A549 (cell line): Measurements from ENCODE around the gene OR52A5. TPM values are rescaled to one million over a fixed set of nuclear protein-coding genes. Genes with fewer than 3 reads are reported as not detected.

Experiments used
- ATAC-seq, 2 experiments: fragments of 200-7000 bp in 1 of 2; fragments of >200 bp in 1 of 2; cut with Nextera tagmentation in 1 of 2; cut with Tn5 transposase in 1 of 2; 3 replicates each; pipeline versions ENCODE4 v1.8.0 to v1.9.1; 2018 to 2020; ENCODE audit warnings: mild to moderate bottlenecking in 1 of 2, moderate library complexity in 1 of 2
- CTCF ChIA-PET: fragments of 300-600 bp; sonication (Branson Sonifier 250); formaldehyde crosslinking; extraction: SDS; loops from one replicate; lab custom pipeline; 2021; ENCODE audit warnings: antibody characterized with exemption, inconsistent platforms; lab: Yijun Ruan, JAX
- POLR2A ChIA-PET: fragments of 350-600 bp; formaldehyde crosslinking; extraction: SDS; loops from one replicate; lab custom pipeline; 2021; ENCODE audit warnings: antibody characterized with exemption, inconsistent platforms; lab: Yijun Ruan, JAX
- DNase-seq, 2 experiments: peaks; one replicate each; pipeline versions ENCODE4 v3.0.0 to v3.0.0-alpha.2; 2011 to 2016; ENCODE audit warnings: low read depth in 1 of 2, low spot score in 1 of 2
- FAIRE-seq: peaks from 2 replicates; lab custom pipeline; 2011; peaks lifted over from hg19 to GRCh38; lab: Jason Lieb, UNC
- H3K27ac ChIP-seq, 2 experiments: fragments of >200 bp; sonication (Bioruptor Twin); formaldehyde crosslinking; 3 replicates each; pipeline ENCODE4 v1.5.1; 2016 to 2017
- H3K4me1 ChIP-seq: fragments of >200 bp; sonication (Bioruptor Twin); formaldehyde crosslinking; 3 replicates; pipeline ENCODE4 v1.6.1; 2016
- H3K4me2 ChIP-seq: fragments of >200 bp; sonication (Bioruptor Twin); formaldehyde crosslinking; 3 replicates; pipeline ENCODE4 v1.6.1; 2016
- H3K4me3 ChIP-seq: fragments of >200 bp; sonication (Bioruptor Twin); formaldehyde crosslinking; 3 replicates; pipeline ENCODE4 v1.5.1; 2016
- H3K9me3 ChIP-seq: fragments of >200 bp; sonication (Bioruptor Twin); formaldehyde crosslinking; 3 replicates; pipeline ENCODE4 v1.6.1; 2016
- CBX2 ChIP-seq: fragments of 200-600 bp; sonication (generic); IDR thresholded peaks from 2 replicates; pipeline ENCODE4 v1.6.1; 2016; ENCODE audit warnings: low read depth, mild to moderate bottlenecking, borderline replicate concordance
- CBX8 ChIP-seq: fragments of 200-600 bp; sonication (generic); IDR thresholded peaks from 2 replicates; pipeline ENCODE4 v1.6.1; 2016
- CHD2 ChIP-seq: fragments of 150-350 bp; IDR thresholded peaks from 2 replicates; pipeline ENCODE4 v1.6.1; 2014; ENCODE audit warnings: low read length; ENCODE audit not compliant: partially characterized antibody
- CHD4 ChIP-seq: fragments of 200-600 bp; sonication (generic); IDR thresholded peaks from 2 replicates; pipeline ENCODE4 v1.6.1; 2016; ENCODE audit warnings: antibody characterized with exemption, mild to moderate bottlenecking, borderline replicate concordance
- EHMT2 ChIP-seq: fragments of 200-600 bp; sonication (generic); IDR thresholded peaks from 2 replicates; pipeline ENCODE4 v1.6.1; 2016; ENCODE audit warnings: antibody characterized with exemption, low read depth, mild to moderate bottlenecking, moderate library complexity
- EP300 ChIP-seq, 2 experiments: fragments of >200 bp; sonication (Bioruptor Twin); formaldehyde crosslinking; IDR thresholded peaks; 2 replicates in 1 of 2; 3 replicates in 1 of 2; pipeline ENCODE4 v1.6.1; 2016 to 2017
- FOSB ChIP-seq: fragments of 250-450 bp; sonication (Bioruptor Pico); IDR thresholded peaks from 2 replicates; pipeline ENCODE4 v1.5.0; 2020; ENCODE audit warnings: mild to moderate bottlenecking, moderate library complexity
- GATA3 ChIP-seq: IDR thresholded peaks from 2 replicates; pipeline ENCODE4 v1.6.1; 2012; ENCODE audit warnings: borderline replicate concordance
- HEYL ChIP-seq: fragments of 250-450 bp; sonication (Bioruptor Pico); IDR thresholded peaks from 2 replicates; pipeline ENCODE4 v1.8.0; 2021; ENCODE audit warnings: mild to moderate bottlenecking, moderate library complexity
- HOXA7 ChIP-seq: fragments of 250-450 bp; sonication (Bioruptor Pico); IDR thresholded peaks from 2 replicates; pipeline ENCODE4 v1.5.0; 2020; ENCODE audit warnings: mild to moderate bottlenecking, moderate library complexity
- HOXB13 ChIP-seq: fragments of 250-450 bp; sonication (Bioruptor Pico); IDR thresholded peaks from 2 replicates; pipeline ENCODE4 v1.5.0; 2020; ENCODE audit warnings: low read depth, mild to moderate bottlenecking, moderate library complexity
- JUNB ChIP-seq: fragments of >200 bp; sonication (Bioruptor Twin); formaldehyde crosslinking; IDR thresholded peaks from 2 replicates; pipeline ENCODE4 v1.6.1; 2016
- KDM5A ChIP-seq: fragments of 200-600 bp; sonication (generic); IDR thresholded peaks from 2 replicates; pipeline ENCODE4 v1.6.1; 2016; ENCODE audit warnings: antibody characterized with exemption, mild to moderate bottlenecking
- MAZ ChIP-seq: fragments of 150-350 bp; IDR thresholded peaks from 2 replicates; pipeline ENCODE4 v1.6.1; 2014; ENCODE audit warnings: antibody characterized with exemption, low read depth, low read length, borderline replicate concordance
- MYC ChIP-seq: IDR thresholded peaks from 2 replicates; pipeline ENCODE4 v1.6.1; 2012; ENCODE audit warnings: mild to moderate bottlenecking, inconsistent platforms, low read length, improper control_type of control experiment, borderline replicate concordance
- NFE2L2 ChIP-seq: fragments of 150-350 bp; conservative IDR thresholded peaks from 2 replicates; pipeline ENCODE4 v1.6.1; 2014; ENCODE audit warnings: low read length
- PBX3 ChIP-seq: IDR thresholded peaks from 2 replicates; pipeline ENCODE4 v1.6.1; 2012
- POLR2AphosphoS2 ChIP-seq: conservative IDR thresholded peaks from 2 replicates; pipeline ENCODE4 v1.6.1; 2012; ENCODE audit warnings: low read length, improper control_type of control experiment, inconsistent platforms
- RARB ChIP-seq: fragments of 250-450 bp; sonication (Bioruptor Pico); IDR thresholded peaks from 2 replicates; pipeline ENCODE4 v1.8.0; 2021; ENCODE audit warnings: mild to moderate bottlenecking, moderate library complexity
- RCOR1 ChIP-seq: fragments of 150-350 bp; IDR thresholded peaks from 2 replicates; pipeline ENCODE4 v1.6.1; 2014; ENCODE audit warnings: antibody characterized with exemption, low read length, low read depth
- SMC3 ChIP-seq: fragments of >200 bp; sonication (Bioruptor Twin); formaldehyde crosslinking; IDR thresholded peaks from 3 replicates; pipeline ENCODE4 v1.6.1; 2018; ENCODE audit warnings: inconsistent platforms
- TP53 ChIP-seq: fragments of 250-450 bp; sonication (Bioruptor Pico); IDR thresholded peaks from 2 replicates; pipeline ENCODE4 v1.5.0; 2021; ENCODE audit warnings: mild to moderate bottlenecking, moderate library complexity
- ZFP36 ChIP-seq: fragments of 450-650 bp; IDR thresholded peaks from 2 replicates; pipeline ENCODE4 v1.6.1; 2014; ENCODE audit warnings: borderline replicate concordance; ENCODE audit not compliant: partially characterized antibody
- ZSCAN20 ChIP-seq: fragments of 250-450 bp; sonication (Bioruptor Pico); IDR thresholded peaks from 2 replicates; pipeline ENCODE4 v1.8.0; 2022; ENCODE audit warnings: mild to moderate bottlenecking, moderate library complexity
- WGBS: methylation state at CpG from one replicate; pipeline ENCODE4 v1.1.6; 2017; ENCODE audit errors: missing lambda C conversion rate; 5-methylcytosine and 5-hydroxymethylcytosine counted together
- polyA minus RNA-seq: library from RNA; depleted of rRNA, polyadenylated mRNA; stranded (reverse); fragments of >200 nt; gene quantifications from 2 replicates; pipeline ENCODE4 v1.2.3, GENCODE V29; 2011; rRNA and poly(A)+ RNA removed
- polyA plus RNA-seq, 4 experiments: library from polyadenylated mRNA; depleted of rRNA in 3 of 4; stranded (reverse); fragments of >200 nt; fragmentation: RNase III in 1 of 4; extraction: RNeasy Plus Mini Kit Qiagen cat#74134 plus additional on column Dnase treatment in 1 of 4; gene quantifications; 2 replicates in 3 of 4; 3 replicates in 1 of 4; pipeline ENCODE4 v1.2.3, GENCODE V29; 2011 to 2017
- TF ChIP-seq, protein P1 (sequence below): IDR thresholded peaks from 2 replicates; pipeline ENCODE4 v1.6.1; 2012
- TF ChIP-seq, protein P2 (sequence below): fragments of 250-450 bp; sonication (Bioruptor Pico); IDR thresholded peaks from 2 replicates; pipeline ENCODE4 v1.5.0; 2021; ENCODE audit warnings: mild to moderate bottlenecking, moderate library complexity, borderline replicate concordance

The OR52A5 gene
- polyA plus RNA-seq (2011; rRNA removed) (not detected in 2 replicates), polyA plus RNA-seq (2017; fragmentation: RNase III; extraction: RNeasy Plus Mini Kit Qiagen cat#74134 plus additional on column Dnase treatment) (not detected in 3 replicates), polyA minus RNA-seq (not detected in 2 replicates)
- polyA plus RNA-seq (2012; cell fraction: cytosol; rRNA removed) = not detected in 2 replicates
- polyA plus RNA-seq (2012; cell fraction: nucleus; rRNA removed) = not detected in 2 replicates

GRCh38 chr11:5137996-5138395, at the start of gene OR52A5:
Gene OR52A5, minus strand, starts transcription at chr11:5138356. Its CDS starts 5,714 bp downstream, at chr11:5132642.
- no peaks in the 10 kb centered on the region for H3K4me1 ChIP-seq
- H3K27ac ChIP-seq = no peak within 1 kb of the TSS
- ChIA-PET POLR2A (no interaction called here), CTCF (no interaction called here)
- 34% methylated on average over 2 of the region's 2 CpGs for WGBS
- FAIRE-seq = no peak
- no peak within 1 kb of the TSS for H3K4me2 ChIP-seq
- ATAC-seq = no peak
- no peak within 1 kb of the TSS for H3K4me3 ChIP-seq
- no peak for TF ChIP-seq RARB
- TF ChIP-seq PBX3 = no peak
- no peak for TF ChIP-seq CHD2
- TF ChIP-seq CBX2 = no peak
- no peak for TF ChIP-seq ZFP36
- no peak for TF ChIP-seq SMC3
- TF ChIP-seq, protein P1, sequence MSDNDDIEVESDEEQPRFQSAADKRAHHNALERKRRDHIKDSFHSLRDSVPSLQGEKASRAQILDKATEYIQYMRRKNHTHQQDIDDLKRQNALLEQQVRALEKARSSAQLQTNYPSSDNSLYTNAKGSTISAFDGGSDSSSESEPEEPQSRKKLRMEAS = no peak
- TF ChIP-seq EP300 (IDR thresholded peaks at IDR 0.05) = no peak
- no peak for TF ChIP-seq HEYL (CRISPR knock-in tag)
- TF ChIP-seq CBX8 = no peak
- no peak for TF ChIP-seq TP53
- no peak for TF ChIP-seq JUNB
- TF ChIP-seq FOSB (CRISPR knock-in tag) = no peak
- TF ChIP-seq ZSCAN20 (CRISPR knock-in tag) = no peak
- TF ChIP-seq MYC = no peak
- TF ChIP-seq HOXA7 = no peak
- no peak for TF ChIP-seq MAZ
- no peak for TF ChIP-seq NFE2L2
- no peak for TF ChIP-seq POLR2AphosphoS2
- TF ChIP-seq RCOR1 = no peak
- H3K9me3 ChIP-seq = no peaks in the 10 kb centered on the region
- DNase-seq = no peak

- Histone ChIP-seq H3K4me1 (no peaks in the 10 kb centered on the region), H3K4me3 (no peak overlapping the region), H3K9me3 (no peaks in the 10 kb centered on the region), H3K4me2 (no peak overlapping the region), H3K27ac (no peak overlapping the region)
- CTCF ChIA-PET = no interaction called here
- DNase-seq = no peak
- WGBS = 27% methylated on average over 10 of the region's 10 CpGs
- no peak for FAIRE-seq
- TF ChIP-seq HOXB13 (CRISPR knock-in tag) (no peak), CHD4 (no peak), RCOR1 (no peak), EHMT2 (no peak), KDM5A (no peak), MAZ (no peak), JUNB (no peak), GATA3 (no peak), ZSCAN20 (CRISPR knock-in tag) (no peak)
- TF ChIP-seq, protein P2, sequence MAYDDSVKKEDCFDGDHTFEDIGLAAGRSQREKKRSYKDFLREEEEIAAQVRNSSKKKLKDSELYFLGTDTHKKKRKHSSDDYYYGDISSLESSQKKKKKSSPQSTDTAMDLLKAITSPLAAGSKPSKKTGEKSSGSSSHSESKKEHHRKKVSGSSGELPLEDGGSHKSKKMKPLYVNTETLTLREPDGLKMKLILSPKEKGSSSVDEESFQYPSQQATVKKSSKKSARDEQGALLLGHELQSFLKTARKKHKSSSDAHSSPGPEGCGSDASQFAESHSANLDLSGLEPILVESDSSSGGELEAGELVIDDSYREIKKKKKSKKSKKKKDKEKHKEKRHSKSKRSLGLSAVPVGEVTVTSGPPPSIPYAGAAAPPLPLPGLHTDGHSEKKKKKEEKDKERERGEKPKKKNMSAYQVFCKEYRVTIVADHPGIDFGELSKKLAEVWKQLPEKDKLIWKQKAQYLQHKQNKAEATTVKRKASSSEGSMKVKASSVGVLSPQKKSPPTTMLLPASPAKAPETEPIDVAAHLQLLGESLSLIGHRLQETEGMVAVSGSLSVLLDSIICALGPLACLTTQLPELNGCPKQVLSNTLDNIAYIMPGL (CRISPR knock-in tag) = no peak
- POLR2A ChIA-PET = no interaction called here
- ATAC-seq = no peak
These were observed 40.1 kb upstream of the OR52A5 start for GRCh38 chr11:5178046-5178837.
